ENCODE data around the gene CT47B1.

Gene CT47B1

DNA sequence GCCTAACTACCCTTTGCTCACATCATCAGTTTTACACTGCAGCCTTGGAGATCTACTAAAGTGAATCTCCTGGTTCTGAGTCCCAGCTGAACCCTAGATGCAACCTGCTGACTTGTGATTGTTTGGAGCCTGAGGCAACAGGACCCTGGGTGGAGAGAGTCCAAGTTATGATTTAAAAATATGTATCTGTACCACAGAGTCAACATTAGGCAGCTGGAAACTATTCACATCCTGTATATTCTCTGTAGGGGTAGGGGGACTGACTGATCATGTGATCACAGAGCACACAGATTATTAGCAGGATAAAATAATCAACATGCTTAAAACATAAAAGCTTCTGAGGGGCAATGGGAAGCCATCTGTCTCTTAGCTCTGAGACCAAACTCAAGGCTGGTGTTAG is 52.1 kb downstream of the CT47B1 start:
- H3K27me3 ChIP-seq (replicated peaks; ENCODE audit: insufficient read depth, low read length): no peaks in the 10 kb centered on the region
- no peak overlapping the region for H2AFZ ChIP-seq (ENCODE audit: low read length)
- TF ChIP-seq, protein P1, sequence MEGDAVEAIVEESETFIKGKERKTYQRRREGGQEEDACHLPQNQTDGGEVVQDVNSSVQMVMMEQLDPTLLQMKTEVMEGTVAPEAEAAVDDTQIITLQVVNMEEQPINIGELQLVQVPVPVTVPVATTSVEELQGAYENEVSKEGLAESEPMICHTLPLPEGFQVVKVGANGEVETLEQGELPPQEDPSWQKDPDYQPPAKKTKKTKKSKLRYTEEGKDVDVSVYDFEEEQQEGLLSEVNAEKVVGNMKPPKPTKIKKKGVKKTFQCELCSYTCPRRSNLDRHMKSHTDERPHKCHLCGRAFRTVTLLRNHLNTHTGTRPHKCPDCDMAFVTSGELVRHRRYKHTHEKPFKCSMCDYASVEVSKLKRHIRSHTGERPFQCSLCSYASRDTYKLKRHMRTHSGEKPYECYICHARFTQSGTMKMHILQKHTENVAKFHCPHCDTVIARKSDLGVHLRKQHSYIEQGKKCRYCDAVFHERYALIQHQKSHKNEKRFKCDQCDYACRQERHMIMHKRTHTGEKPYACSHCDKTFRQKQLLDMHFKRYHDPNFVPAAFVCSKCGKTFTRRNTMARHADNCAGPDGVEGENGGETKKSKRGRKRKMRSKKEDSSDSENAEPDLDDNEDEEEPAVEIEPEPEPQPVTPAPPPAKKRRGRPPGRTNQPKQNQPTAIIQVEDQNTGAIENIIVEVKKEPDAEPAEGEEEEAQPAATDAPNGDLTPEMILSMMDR (IDR thresholded peaks at IDR 0.05; ENCODE audit: low read length): no peak
- TF ChIP-seq EZH2phosphoT487 (IDR thresholded peaks at IDR 0.05; ENCODE audit: low read length) (no peak), EZH2 (optimal IDR thresholded peaks at IDR 0.05; ENCODE audit: low read depth, low read length) (no peak)

More for the DNA sequence above, 52.1 kb downstream of the CT47B1 start:
- H3K4me3 ChIP-seq (ENCODE audit: low read length): no peak overlapping the region
- H3K4me2 ChIP-seq (ENCODE audit: low read depth, low read length): no peak overlapping the region
- H3F3A ChIP-seq (ENCODE audit: insufficient read depth, low read length): no peaks in the 10 kb centered on the region
- H3K79me2 ChIP-seq (ENCODE audit: low read length): no peaks in the 10 kb centered on the region
- no peaks in the 10 kb centered on the region for H3K4me1 ChIP-seq (ENCODE audit: low read length)
- H3K36me3 ChIP-seq (replicated peaks; ENCODE audit: insufficient read depth, low read length): no peaks in the 10 kb centered on the region
- no peaks in the 10 kb centered on the region for H3K9me3 ChIP-seq (replicated peaks; ENCODE audit: insufficient read depth, low read length)
- H3K9me2 ChIP-seq (replicated peaks; ENCODE audit: insufficient read depth, low read length): no peaks in the 10 kb centered on the region
- H3K27ac ChIP-seq (ENCODE audit: low read length): no peak overlapping the region
- H4K20me1 ChIP-seq (ENCODE audit: insufficient read depth, low read length): no peaks in the 10 kb centered on the region
- H3K9ac ChIP-seq (ENCODE audit: low read length): no peak overlapping the region
- no peak for DNase-seq

Measured in MM.1S (cell line).